HEK293T (cell line): ENCODE measurements around the gene FRMD8.

Source experiments
- CTCF ChIA-PET: fragments of 350-600 bp; formaldehyde crosslinking; extraction: SDS; loops from one replicate; lab custom pipeline; 2021; ENCODE audit warnings: antibody characterized with exemption, inconsistent platforms; lab: Yijun Ruan, JAX
- POLR2A ChIA-PET: fragments of 350-600 bp; formaldehyde crosslinking; extraction: SDS; loops from one replicate; lab custom pipeline; 2020; ENCODE audit warnings: antibody characterized with exemption, inconsistent platforms; lab: Yijun Ruan, JAX
- DNase-seq: peaks from one replicate; pipeline ENCODE4 v3.0.0; 2012; ENCODE audit warnings: mixed read lengths; ENCODE audit errors: extremely low spot score
- ARNT ChIP-seq: fragments of 450-650 bp; IDR thresholded peaks from 2 replicates; pipeline ENCODE4 v1.6.1; 2017; ENCODE audit warnings: mild to moderate bottlenecking
- BHLHE40 ChIP-seq: fragments of 450-650 bp; IDR thresholded peaks from 2 replicates; pipeline ENCODE4 v1.6.1; 2016; ENCODE audit warnings: mild to moderate bottlenecking, moderate library complexity, borderline replicate concordance
- CTBP1 ChIP-seq: fragments of 450-650 bp; IDR thresholded peaks from 2 replicates; pipeline ENCODE4 v1.6.1; 2016; ENCODE audit warnings: borderline replicate concordance
- ELF4 ChIP-seq: fragments of 450-650 bp; IDR thresholded peaks from 2 replicates; pipeline ENCODE4 v1.6.1; 2017; ENCODE audit warnings: antibody characterized with exemption
- FOXA1 ChIP-seq: fragments of 450-650 bp; IDR thresholded peaks from 2 replicates; pipeline ENCODE4 v1.6.1; 2016; ENCODE audit warnings: mild to moderate bottlenecking
- FOXK2 ChIP-seq: fragments of 450-650 bp; IDR thresholded peaks from 2 replicates; pipeline ENCODE4 v1.6.1; 2016; ENCODE audit warnings: mild to moderate bottlenecking
- FOXM1 ChIP-seq: fragments of 450-650 bp; IDR thresholded peaks from 2 replicates; pipeline ENCODE4 v1.6.1; 2017; ENCODE audit warnings: mild to moderate bottlenecking, borderline replicate concordance
- HDGF ChIP-seq: fragments of 450-650 bp; IDR thresholded peaks from 2 replicates; pipeline ENCODE4 v1.6.1; 2017; ENCODE audit warnings: antibody characterized with exemption, borderline replicate concordance
- L3MBTL2 ChIP-seq: fragments of 450-650 bp; conservative IDR thresholded peaks from 2 replicates; pipeline ENCODE4 v1.6.1; 2016; ENCODE audit warnings: mild to moderate bottlenecking
- LEF1 ChIP-seq: fragments of 450-650 bp; IDR thresholded peaks from 2 replicates; pipeline ENCODE4 v1.6.1; 2017; ENCODE audit warnings: mild to moderate bottlenecking, borderline replicate concordance
- NFRKB ChIP-seq: fragments of 450-650 bp; IDR thresholded peaks from 2 replicates; pipeline ENCODE4 v1.6.1; 2016; ENCODE audit warnings: mild to moderate bottlenecking, moderate library complexity
- PKNOX1 ChIP-seq: fragments of 450-650 bp; IDR thresholded peaks from 2 replicates; pipeline ENCODE4 v1.6.1; 2016
- SP1 ChIP-seq: fragments of 450-650 bp; IDR thresholded peaks from 2 replicates; pipeline ENCODE4 v1.6.1; 2017
- SUZ12 ChIP-seq: fragments of 450-650 bp; IDR thresholded peaks from 2 replicates; pipeline ENCODE4 v1.6.1; 2016; ENCODE audit warnings: mild to moderate bottlenecking
- TARDBP ChIP-seq: fragments of 450-650 bp; IDR thresholded peaks from 2 replicates; pipeline ENCODE4 v1.6.1; 2016
- ZNF384 ChIP-seq: fragments of 450-650 bp; IDR thresholded peaks from 2 replicates; pipeline ENCODE4 v1.6.1; 2016

Gene FRMD8

GRCh38 chr11:65377036-65377435, 9.4 kb upstream of the FRMD8 start:
- no peak for DNase-seq
- ChIA-PET POLR2A (interaction anchor here (16.9 kb wide), 1 partner anchor 43 kb away, joined by 264 read pairs; the partner anchor contains the start of gene NEAT1), CTCF (no interaction called here)
- TF ChIP-seq ZNF384 (no peak), HDGF (no peak), FOXA1 (no peak), LEF1 (no peak), ELF4 (no peak), FOXM1 (no peak), CTBP1 (no peak)

GRCh38 chr11:65377777-65378176, 8.7 kb upstream of the FRMD8 start:
- TF ChIP-seq PKNOX1, result no peak
- no peak for TF ChIP-seq ARNT
- no peak for TF ChIP-seq ZNF384
- TF ChIP-seq LEF1, result no peak
- TF ChIP-seq SUZ12, result no peak
- TF ChIP-seq NFRKB, result no peak
- TF ChIP-seq FOXA1, result no peak
- no peak for TF ChIP-seq SP1
- no peak for TF ChIP-seq ELF4
- TF ChIP-seq TARDBP, result no peak
- no peak for TF ChIP-seq CTBP1
- TF ChIP-seq L3MBTL2, result no peak
- no peak for TF ChIP-seq BHLHE40
- TF ChIP-seq FOXK2, result no peak
- no peak for TF ChIP-seq HDGF
- no peak for TF ChIP-seq FOXM1
- POLR2A ChIA-PET, result interaction anchor here (3.8 to 16.9 kb wide), 2 partner anchors 43 to 121 kb away, joined by 29 to 264 read pairs; partner anchors contain the start of genes MALAT1 and NEAT1
- DNase-seq, result no peak
- CTCF ChIA-PET, result interaction anchor here (2.1 kb wide), 1 partner anchor 94 kb away, joined by 5 read pairs; no protein-coding TSS in a partner anchor

GRCh38 chr11:65378208-65378927, 8.1 kb upstream of the FRMD8 start:
- POLR2A ChIA-PET, result interaction anchor here (0.9 to 16.9 kb wide), 3 partner anchors 42 to 120 kb away, joined by 3 to 264 read pairs (median 29); partner anchors contain the start of genes MALAT1 and NEAT1
- TF ChIP-seq FOXK2 (no peak), SUZ12 (no peak), TARDBP (no peak), FOXM1 (no peak), SP1 (no peak), NFRKB (no peak), CTBP1 (no peak), PKNOX1 (no peak), ELF4 (no peak), LEF1 (no peak), HDGF (no peak)
- CTCF ChIA-PET, result interaction anchor here (0.6 to 2.1 kb wide), 3 partner anchors 27 to 93 kb away, joined by 3 to 5 read pairs (median 5); no protein-coding TSS in a partner anchor
- no peak for DNase-seq

- no peak for DNase-seq
- TF ChIP-seq CTBP1 (no peak), HDGF (no peak), SP1 (no peak), PKNOX1 (no peak), LEF1 (no peak), TARDBP (no peak), NFRKB (no peak), FOXK2 (no peak), SUZ12 (no peak), FOXA1 (no peak), L3MBTL2 (no peak), FOXM1 (no peak), ELF4 (no peak), ZNF384 (no peak), ARNT (no peak)
- ChIA-PET CTCF (interaction anchor here (0.6 to 2.1 kb wide), 5 partner anchors 8 to 162 kb away, joined by 3 to 5 read pairs (median 5); no protein-coding TSS in a partner anchor), POLR2A (interaction anchor here (0.9 to 16.9 kb wide), 6 partner anchors 8 to 127 kb away, joined by 3 to 264 read pairs (median 4); partner anchors contain the start of genes MALAT1 and NEAT1)
Observed at GRCh38 chr11:65378928-65379638, 7.4 kb upstream of the FRMD8 start.

- DNase-seq, result no peak
- POLR2A ChIA-PET, result interaction anchor here (0.7 to 16.9 kb wide), 8 partner anchors 8 to 126 kb away, joined by 3 to 264 read pairs (median 4); partner anchors contain the start of genes MALAT1, NEAT1 and POLA2
- TF ChIP-seq SUZ12 (no peak), L3MBTL2 (no peak)
- CTCF ChIA-PET, result interaction anchor here (1.1 to 2.1 kb wide), 3 partner anchors 9 to 161 kb away, joined by 4 to 5 read pairs (median 5); no protein-coding TSS in a partner anchor
Observed at GRCh38 chr11:65379698-65380459, 6.6 kb upstream of the FRMD8 start.
